GM23338 (cell line): ENCODE measurements around the gene UNK. TPM values are rescaled to one million over a fixed set of nuclear protein-coding genes. Genes with fewer than 3 reads are reported as not detected.

ENCODE experiments used
- ATAC-seq: fragments of 200-7000 bp; cut with Tn5 transposase; 3 replicates; pipeline ENCODE4 v1.9.1; 2020
- DNase-seq: peaks from one replicate; pipeline ENCODE4 v3.0.0-alpha.2; 2015; ENCODE audit warnings: low spot score
- H2AFZ ChIP-seq: fragments of 200-600 bp; sonication (generic); 2 replicates; pipeline ENCODE4 v1.8.0; 2016; ENCODE audit warnings: antibody characterized with exemption, mild to moderate bottlenecking, moderate library complexity
- H3F3A ChIP-seq: fragments of 200-600 bp; sonication (generic); replicated peaks from 2 replicates; pipeline ENCODE4 v1.8.0; 2017; ENCODE audit warnings: antibody characterized with exemption, mixed run types, low read depth
- H3K27ac ChIP-seq: fragments of 200-600 bp; sonication (generic); 2 replicates; pipeline ENCODE4 v1.6.1; 2016; ENCODE audit warnings: low read depth
- H3K27me3 ChIP-seq: fragments of 200-600 bp; sonication (generic); 2 replicates; pipeline ENCODE4 v1.8.0; 2016; ENCODE audit warnings: mild to moderate bottlenecking, mixed run types, moderate library complexity; ENCODE audit not compliant: insufficient read depth
- H3K36me3 ChIP-seq: fragments of 200-600 bp; sonication (generic); 2 replicates; pipeline ENCODE4 v1.8.0; 2016; ENCODE audit warnings: mild to moderate bottlenecking; ENCODE audit not compliant: insufficient read depth
- H3K4me1 ChIP-seq: fragments of 200-600 bp; sonication (generic); 2 replicates; pipeline ENCODE4 v1.8.0; 2016; ENCODE audit warnings: mild to moderate bottlenecking, moderate library complexity; ENCODE audit not compliant: insufficient read depth
- H3K4me2 ChIP-seq: fragments of 200-600 bp; sonication (generic); 2 replicates; pipeline ENCODE4 v1.7.1; 2017; ENCODE audit warnings: mixed run types
- H3K4me3 ChIP-seq: fragments of 200-600 bp; sonication (generic); 2 replicates; pipeline ENCODE4 v1.6.1; 2016; ENCODE audit warnings: mixed run types
- H3K79me2 ChIP-seq: fragments of 200-600 bp; sonication (generic); replicated peaks from 2 replicates; pipeline ENCODE4 v1.8.0; 2017; ENCODE audit warnings: mild to moderate bottlenecking; ENCODE audit not compliant: insufficient read depth
- H3K9me2 ChIP-seq: fragments of 200-600 bp; sonication (generic); 2 replicates; pipeline ENCODE4 v1.8.0; 2017; ENCODE audit not compliant: insufficient read depth
- H4K20me1 ChIP-seq: fragments of 200-600 bp; sonication (generic); replicated peaks from 2 replicates; pipeline ENCODE4 v1.8.0; 2017; ENCODE audit warnings: mild to moderate bottlenecking; ENCODE audit not compliant: insufficient read depth
- H3K27ac Mint-ChIP-seq: 2 replicates; pipeline ENCODE4 v1.8.0; 2020; ENCODE audit warnings: inconsistent platforms, mild to moderate bottlenecking, moderate library complexity, mixed read lengths
- H3K27me3 Mint-ChIP-seq: 3 replicates; pipeline ENCODE4 v1.8.0; 2022; ENCODE audit warnings: low read depth, mild to moderate bottlenecking, moderate library complexity, mixed read lengths, inconsistent platforms; ENCODE audit not compliant: insufficient read depth, poor library complexity
- H3K36me3 Mint-ChIP-seq: 3 replicates; pipeline ENCODE4 v1.8.0; 2021; ENCODE audit warnings: low read depth, mild to moderate bottlenecking, inconsistent platforms, moderate library complexity, mixed read lengths
- H3K4me1 Mint-ChIP-seq: 3 replicates; pipeline ENCODE4 v1.8.0; 2020; ENCODE audit warnings: mild to moderate bottlenecking, inconsistent platforms, mixed read lengths
- H3K4me3 Mint-ChIP-seq: 3 replicates; pipeline ENCODE4 v1.8.0; 2021; ENCODE audit warnings: moderate library complexity, mild to moderate bottlenecking, inconsistent platforms, mixed read lengths
- H3K9me3 Mint-ChIP-seq: 3 replicates; pipeline ENCODE4 v1.8.0; 2020; ENCODE audit warnings: moderate library complexity, mild to moderate bottlenecking, inconsistent platforms, mixed read lengths
- CREB1 ChIP-seq: fragments of 250-450 bp; sonication (Bioruptor Pico); IDR thresholded peaks from 2 replicates; pipeline ENCODE4 v1.5.0; 2020; ENCODE audit warnings: low read depth, mild to moderate bottlenecking, moderate library complexity
- EZH2 ChIP-seq: fragments of 200-600 bp; sonication (generic); IDR thresholded peaks from one replicate; pipeline ENCODE4 v1.8.0; 2017; ENCODE audit warnings: antibody characterized with exemption, mild to moderate bottlenecking, low read depth; ENCODE audit not compliant: unreplicated experiment
- EZH2phosphoT487 ChIP-seq: fragments of 200-600 bp; sonication (generic); IDR thresholded peaks from one replicate; pipeline ENCODE4 v1.8.1; 2018; ENCODE audit warnings: antibody characterized with exemption; ENCODE audit not compliant: unreplicated experiment
- JUNB ChIP-seq: IDR thresholded peaks from one replicate; pipeline ENCODE4 v1.6.1; 2016; ENCODE audit warnings: antibody characterized with exemption; ENCODE audit not compliant: unreplicated experiment
- NANOG ChIP-seq: IDR thresholded peaks from 2 replicates; pipeline ENCODE4 v1.6.1; 2016; ENCODE audit warnings: antibody characterized with exemption, borderline replicate concordance
- POLR2AphosphoS5 ChIP-seq: IDR thresholded peaks from 2 replicates; pipeline ENCODE4 v1.6.1; 2016; ENCODE audit warnings: antibody characterized with exemption, low read depth
- STAT1 ChIP-seq: IDR thresholded peaks from one replicate; pipeline ENCODE4 v1.6.1; 2016; ENCODE audit warnings: antibody characterized with exemption; ENCODE audit not compliant: unreplicated experiment
- ZNF114 ChIP-seq: fragments of 250-450 bp; sonication (Bioruptor Pico); IDR thresholded peaks from 2 replicates; pipeline ENCODE4 v1.5.0; 2020; ENCODE audit warnings: mild to moderate bottlenecking, moderate library complexity
- ZNF331 ChIP-seq: fragments of 250-450 bp; sonication (Bioruptor Pico); IDR thresholded peaks from 2 replicates; pipeline ENCODE4 v1.5.0; 2020; ENCODE audit warnings: low read depth, mild to moderate bottlenecking, moderate library complexity
- polyA plus RNA-seq: library from polyadenylated mRNA; unstranded; fragments of >200 nt; fragmentation: Nextera tagmentation; extraction: Ambion mirVana; gene quantifications from 2 replicates; pipeline ENCODE4 v1.2.1, GENCODE V29; 2016
- total RNA-seq: library from RNA; depleted of rRNA; stranded (reverse); fragments of >200 nt; shearing (Covaris generic); gene quantifications from 2 replicates; pipeline ENCODE4 v1.2.3, GENCODE V29; 2014
- TF ChIP-seq, protein P1 (sequence below): fragments of 250-450 bp; sonication (Bioruptor Pico); IDR thresholded peaks from 2 replicates; pipeline ENCODE4 v1.5.0; 2020; ENCODE audit warnings: mild to moderate bottlenecking, moderate library complexity
- TF ChIP-seq, protein P2 (sequence below): IDR thresholded peaks from one replicate; pipeline ENCODE4 v1.6.1; 2018; ENCODE audit warnings: antibody characterized with exemption; ENCODE audit not compliant: unreplicated experiment
- TF ChIP-seq, protein P3 (sequence below): IDR thresholded peaks from 2 replicates; pipeline ENCODE4 v1.6.1; 2016; ENCODE audit warnings: antibody characterized with exemption
- TF ChIP-seq, protein P4 (sequence below), 2 experiments: fragments of 200-600 bp in 1 of 2; sonication (generic) in 1 of 2; conservative IDR thresholded peaks; 2 replicates each; pipeline versions ENCODE4 v1.5.1 to v1.6.1; 2016 to 2017; ENCODE audit warnings: antibody characterized with exemption in 2 of 2, low read depth in 2 of 2, mild to moderate bottlenecking in 2 of 2, moderate library complexity in 1 of 2

Gene UNK
- total and polyA plus RNA-seq, 2 experiments from 2014 or later, result 21.8 to 65.2 TPM

DNA sequence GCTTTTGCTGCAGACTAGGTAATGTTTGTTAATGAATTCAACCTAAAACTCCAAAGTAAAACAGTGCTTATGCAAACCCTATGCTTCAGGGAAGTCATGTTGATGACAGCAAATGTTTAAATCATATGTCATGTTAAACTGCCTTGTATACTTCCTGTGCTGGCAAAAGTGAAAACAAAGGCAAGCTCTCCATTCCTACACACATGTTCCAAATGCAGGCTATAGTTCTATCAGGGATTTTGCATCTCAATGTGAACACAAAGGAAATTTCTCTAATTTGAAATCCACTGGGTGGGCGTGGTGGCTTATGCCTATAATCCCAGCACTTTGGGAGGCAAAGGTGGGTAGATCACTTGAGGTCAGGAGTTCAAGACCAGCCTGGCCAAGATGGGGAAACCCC, 19.3 kb downstream of the UNK start:
- no peaks in the 10 kb centered on the region for H3K9me2 ChIP-seq
- no peaks in the 10 kb centered on the region for H3K4me1 ChIP-seq
- ATAC-seq, result no peak
- Mint-ChIP-seq H3K9me3 (no peaks in the 10 kb centered on the region; the same call in 2 of the 3 replicates), H3K27ac (no peak overlapping the region), H3K27me3 (peaks cover 15% of the 10 kb centered on the region), H3K4me1 (no peaks in the 10 kb centered on the region), H3K36me3 (peaks cover 11% of the 10 kb centered on the region), H3K4me3 (no peak overlapping the region)
- H2AFZ ChIP-seq, result no peak overlapping the region
- no peak overlapping the region for H3K4me2 ChIP-seq
- TF ChIP-seq, protein P1, sequence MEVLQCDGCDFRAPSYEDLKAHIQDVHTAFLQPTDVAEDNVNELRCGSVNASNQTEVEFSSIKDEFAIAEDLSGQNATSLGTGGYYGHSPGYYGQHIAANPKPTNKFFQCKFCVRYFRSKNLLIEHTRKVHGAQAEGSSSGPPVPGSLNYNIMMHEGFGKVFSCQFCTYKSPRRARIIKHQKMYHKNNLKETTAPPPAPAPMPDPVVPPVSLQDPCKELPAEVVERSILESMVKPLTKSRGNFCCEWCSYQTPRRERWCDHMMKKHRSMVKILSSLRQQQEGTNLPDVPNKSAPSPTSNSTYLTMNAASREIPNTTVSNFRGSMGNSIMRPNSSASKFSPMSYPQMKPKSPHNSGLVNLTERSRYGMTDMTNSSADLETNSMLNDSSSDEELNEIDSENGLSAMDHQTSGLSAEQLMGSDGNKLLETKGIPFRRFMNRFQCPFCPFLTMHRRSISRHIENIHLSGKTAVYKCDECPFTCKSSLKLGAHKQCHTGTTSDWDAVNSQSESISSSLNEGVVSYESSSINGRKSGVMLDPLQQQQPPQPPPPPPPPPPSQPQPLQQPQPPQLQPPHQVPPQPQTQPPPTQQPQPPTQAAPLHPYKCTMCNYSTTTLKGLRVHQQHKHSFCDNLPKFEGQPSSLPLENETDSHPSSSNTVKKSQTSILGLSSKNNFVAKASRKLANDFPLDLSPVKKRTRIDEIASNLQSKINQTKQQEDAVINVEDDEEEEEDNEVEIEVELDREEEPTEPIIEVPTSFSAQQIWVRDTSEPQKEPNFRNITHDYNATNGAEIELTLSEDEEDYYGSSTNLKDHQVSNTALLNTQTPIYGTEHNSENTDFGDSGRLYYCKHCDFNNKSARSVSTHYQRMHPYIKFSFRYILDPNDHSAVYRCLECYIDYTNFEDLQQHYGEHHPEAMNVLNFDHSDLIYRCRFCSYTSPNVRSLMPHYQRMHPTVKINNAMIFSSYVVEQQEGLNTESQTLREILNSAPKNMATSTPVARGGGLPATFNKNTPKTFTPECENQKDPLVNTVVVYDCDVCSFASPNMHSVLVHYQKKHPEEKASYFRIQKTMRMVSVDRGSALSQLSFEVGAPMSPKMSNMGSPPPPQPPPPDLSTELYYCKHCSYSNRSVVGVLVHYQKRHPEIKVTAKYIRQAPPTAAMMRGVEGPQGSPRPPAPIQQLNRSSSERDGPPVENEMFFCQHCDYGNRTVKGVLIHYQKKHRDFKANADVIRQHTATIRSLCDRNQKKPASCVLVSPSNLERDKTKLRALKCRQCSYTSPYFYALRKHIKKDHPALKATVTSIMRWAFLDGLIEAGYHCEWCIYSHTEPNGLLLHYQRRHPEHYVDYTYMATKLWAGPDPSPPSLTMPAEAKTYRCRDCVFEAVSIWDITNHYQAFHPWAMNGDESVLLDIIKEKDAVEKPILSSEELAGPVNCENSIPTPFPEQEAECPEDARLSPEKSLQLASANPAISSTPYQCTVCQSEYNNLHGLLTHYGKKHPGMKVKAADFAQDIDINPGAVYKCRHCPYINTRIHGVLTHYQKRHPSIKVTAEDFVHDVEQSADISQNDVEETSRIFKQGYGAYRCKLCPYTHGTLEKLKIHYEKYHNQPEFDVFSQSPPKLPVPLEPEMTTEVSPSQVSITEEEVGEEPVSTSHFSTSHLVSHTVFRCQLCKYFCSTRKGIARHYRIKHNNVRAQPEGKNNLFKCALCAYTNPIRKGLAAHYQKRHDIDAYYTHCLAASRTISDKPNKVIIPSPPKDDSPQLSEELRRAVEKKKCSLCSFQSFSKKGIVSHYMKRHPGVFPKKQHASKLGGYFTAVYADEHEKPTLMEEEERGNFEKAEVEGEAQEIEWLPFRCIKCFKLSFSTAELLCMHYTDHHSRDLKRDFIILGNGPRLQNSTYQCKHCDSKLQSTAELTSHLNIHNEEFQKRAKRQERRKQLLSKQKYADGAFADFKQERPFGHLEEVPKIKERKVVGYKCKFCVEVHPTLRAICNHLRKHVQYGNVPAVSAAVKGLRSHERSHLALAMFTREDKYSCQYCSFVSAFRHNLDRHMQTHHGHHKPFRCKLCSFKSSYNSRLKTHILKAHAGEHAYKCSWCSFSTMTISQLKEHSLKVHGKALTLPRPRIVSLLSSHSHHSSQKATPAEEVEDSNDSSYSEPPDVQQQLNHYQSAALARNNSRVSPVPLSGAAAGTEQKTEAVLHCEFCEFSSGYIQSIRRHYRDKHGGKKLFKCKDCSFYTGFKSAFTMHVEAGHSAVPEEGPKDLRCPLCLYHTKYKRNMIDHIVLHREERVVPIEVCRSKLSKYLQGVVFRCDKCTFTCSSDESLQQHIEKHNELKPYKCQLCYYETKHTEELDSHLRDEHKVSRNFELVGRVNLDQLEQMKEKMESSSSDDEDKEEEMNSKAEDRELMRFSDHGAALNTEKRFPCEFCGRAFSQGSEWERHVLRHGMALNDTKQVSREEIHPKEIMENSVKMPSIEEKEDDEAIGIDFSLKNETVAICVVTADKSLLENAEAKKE (CRISPR knock-in tag), result no peak
- TF ChIP-seq EZH2 (no peak), POLR2AphosphoS5 (no peak), JUNB (no peak), CREB1 (CRISPR knock-in tag) (no peak), STAT1 (no peak), ZNF114 (CRISPR knock-in tag) (no peak), NANOG (no peak), ZNF331 (CRISPR knock-in tag) (no peak), EZH2phosphoT487 (no peak)
- TF ChIP-seq, protein P2, sequence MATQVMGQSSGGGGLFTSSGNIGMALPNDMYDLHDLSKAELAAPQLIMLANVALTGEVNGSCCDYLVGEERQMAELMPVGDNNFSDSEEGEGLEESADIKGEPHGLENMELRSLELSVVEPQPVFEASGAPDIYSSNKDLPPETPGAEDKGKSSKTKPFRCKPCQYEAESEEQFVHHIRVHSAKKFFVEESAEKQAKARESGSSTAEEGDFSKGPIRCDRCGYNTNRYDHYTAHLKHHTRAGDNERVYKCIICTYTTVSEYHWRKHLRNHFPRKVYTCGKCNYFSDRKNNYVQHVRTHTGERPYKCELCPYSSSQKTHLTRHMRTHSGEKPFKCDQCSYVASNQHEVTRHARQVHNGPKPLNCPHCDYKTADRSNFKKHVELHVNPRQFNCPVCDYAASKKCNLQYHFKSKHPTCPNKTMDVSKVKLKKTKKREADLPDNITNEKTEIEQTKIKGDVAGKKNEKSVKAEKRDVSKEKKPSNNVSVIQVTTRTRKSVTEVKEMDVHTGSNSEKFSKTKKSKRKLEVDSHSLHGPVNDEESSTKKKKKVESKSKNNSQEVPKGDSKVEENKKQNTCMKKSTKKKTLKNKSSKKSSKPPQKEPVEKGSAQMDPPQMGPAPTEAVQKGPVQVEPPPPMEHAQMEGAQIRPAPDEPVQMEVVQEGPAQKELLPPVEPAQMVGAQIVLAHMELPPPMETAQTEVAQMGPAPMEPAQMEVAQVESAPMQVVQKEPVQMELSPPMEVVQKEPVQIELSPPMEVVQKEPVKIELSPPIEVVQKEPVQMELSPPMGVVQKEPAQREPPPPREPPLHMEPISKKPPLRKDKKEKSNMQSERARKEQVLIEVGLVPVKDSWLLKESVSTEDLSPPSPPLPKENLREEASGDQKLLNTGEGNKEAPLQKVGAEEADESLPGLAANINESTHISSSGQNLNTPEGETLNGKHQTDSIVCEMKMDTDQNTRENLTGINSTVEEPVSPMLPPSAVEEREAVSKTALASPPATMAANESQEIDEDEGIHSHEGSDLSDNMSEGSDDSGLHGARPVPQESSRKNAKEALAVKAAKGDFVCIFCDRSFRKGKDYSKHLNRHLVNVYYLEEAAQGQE, result no peak
- TF ChIP-seq, protein P3, sequence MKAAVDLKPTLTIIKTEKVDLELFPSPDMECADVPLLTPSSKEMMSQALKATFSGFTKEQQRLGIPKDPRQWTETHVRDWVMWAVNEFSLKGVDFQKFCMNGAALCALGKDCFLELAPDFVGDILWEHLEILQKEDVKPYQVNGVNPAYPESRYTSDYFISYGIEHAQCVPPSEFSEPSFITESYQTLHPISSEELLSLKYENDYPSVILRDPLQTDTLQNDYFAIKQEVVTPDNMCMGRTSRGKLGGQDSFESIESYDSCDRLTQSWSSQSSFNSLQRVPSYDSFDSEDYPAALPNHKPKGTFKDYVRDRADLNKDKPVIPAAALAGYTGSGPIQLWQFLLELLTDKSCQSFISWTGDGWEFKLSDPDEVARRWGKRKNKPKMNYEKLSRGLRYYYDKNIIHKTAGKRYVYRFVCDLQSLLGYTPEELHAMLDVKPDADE, result no peak
- TF ChIP-seq, protein P4, sequence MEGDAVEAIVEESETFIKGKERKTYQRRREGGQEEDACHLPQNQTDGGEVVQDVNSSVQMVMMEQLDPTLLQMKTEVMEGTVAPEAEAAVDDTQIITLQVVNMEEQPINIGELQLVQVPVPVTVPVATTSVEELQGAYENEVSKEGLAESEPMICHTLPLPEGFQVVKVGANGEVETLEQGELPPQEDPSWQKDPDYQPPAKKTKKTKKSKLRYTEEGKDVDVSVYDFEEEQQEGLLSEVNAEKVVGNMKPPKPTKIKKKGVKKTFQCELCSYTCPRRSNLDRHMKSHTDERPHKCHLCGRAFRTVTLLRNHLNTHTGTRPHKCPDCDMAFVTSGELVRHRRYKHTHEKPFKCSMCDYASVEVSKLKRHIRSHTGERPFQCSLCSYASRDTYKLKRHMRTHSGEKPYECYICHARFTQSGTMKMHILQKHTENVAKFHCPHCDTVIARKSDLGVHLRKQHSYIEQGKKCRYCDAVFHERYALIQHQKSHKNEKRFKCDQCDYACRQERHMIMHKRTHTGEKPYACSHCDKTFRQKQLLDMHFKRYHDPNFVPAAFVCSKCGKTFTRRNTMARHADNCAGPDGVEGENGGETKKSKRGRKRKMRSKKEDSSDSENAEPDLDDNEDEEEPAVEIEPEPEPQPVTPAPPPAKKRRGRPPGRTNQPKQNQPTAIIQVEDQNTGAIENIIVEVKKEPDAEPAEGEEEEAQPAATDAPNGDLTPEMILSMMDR (conservative IDR thresholded peaks at IDR 0.05; ENCODE audit: low read depth in 2 of 2), result no peak
- no peaks in the 10 kb centered on the region for H3K27me3 ChIP-seq
- DNase-seq, result no peak
- H3K79me2 ChIP-seq, result peaks cover 32% of the 10 kb centered on the region
- peaks cover 3% of the 10 kb centered on the region; the same call in 1 of the 2 replicates for H3F3A ChIP-seq
- no peak overlapping the region for H3K4me3 ChIP-seq
- 0 out of 2 replicates have a peak overlapping the region, but pooled peaks have one; percentile 39 for H3K27ac ChIP-seq
- H3K36me3 ChIP-seq, result no peaks in the 10 kb centered on the region; the same call in 1 of the 2 replicates
- peaks cover 9% of the 10 kb centered on the region; the same call in 1 of the 2 replicates for H4K20me1 ChIP-seq
